Right atrium auricular region (tissue), 2 donors: ENCODE measurements around the gene TUBB1. TPM values are rescaled to one million over a fixed set of nuclear protein-coding genes. Genes with fewer than 3 reads are reported as not detected.

ENCODE experiments used
- DNase-seq: peaks from one replicate; pipeline ENCODE4 v3.0.0-alpha.2; 2019; ENCODE audit warnings: low spot score
- H3K27ac ChIP-seq, 2 donors: fragments of 200-600 bp; sonication (generic); 1 replicate in 1 of 2; 2 replicates in 1 of 2; pipeline ENCODE4 v1.5.1; 2016 to 2019
- H3K27me3 ChIP-seq, 2 donors: fragments of 200-600 bp; sonication (generic); one replicate each; pipeline versions ENCODE4 v1.5.1 to v1.6.0; 2017 to 2019
- H3K36me3 ChIP-seq: fragments of 200-600 bp; sonication (generic); one replicate; pipeline ENCODE4 v1.5.1; 2016
- H3K4me1 ChIP-seq, 2 donors: fragments of 200-600 bp; sonication (generic); one replicate each; pipeline versions ENCODE4 v1.5.1 to v1.6.0; 2017 to 2019
- H3K4me3 ChIP-seq, 2 donors: fragments of 200-600 bp; sonication (generic); 1 replicate in 1 of 2; 2 replicates in 1 of 2; pipeline ENCODE4 v1.5.1; 2017 to 2019; ENCODE audit warnings: mild to moderate bottlenecking in 1 of 2, moderate library complexity in 1 of 2
- H3K9me3 ChIP-seq, 2 donors: fragments of 200-600 bp; sonication (generic); one replicate each; pipeline ENCODE4 v1.5.1; 2019
- CTCF ChIP-seq, 2 donors: fragments of 200-600 bp; sonication (generic); IDR thresholded peaks; one replicate each; pipeline ENCODE4 v1.5.1; 2019; ENCODE audit warnings: antibody characterized with exemption in 2 of 2
- total RNA-seq, 2 donors: library from RNA; depleted of rRNA; stranded (reverse); fragments of >200 nt; gene quantifications; one replicate each; pipeline ENCODE4 v1.1.0, GENCODE V29; 2016

The TUBB1 gene
- total RNA-seq, 2 donors from 2014 or later: 0.19 to 0.35 TPM

GRCh38 chr20:59046862-59047261 is 27.6 kb downstream of the TUBB1 start:
- no peak for TF ChIP-seq CTCF (IDR thresholded peaks at IDR 0.05)
- H3K4me1 ChIP-seq: peaks cover 0 to 9% of the 10 kb centered on the region in 2 donors
- H3K36me3 ChIP-seq: no peaks in the 10 kb centered on the region
- no peaks in the 10 kb centered on the region for H3K27me3 ChIP-seq
- no peaks in the 10 kb centered on the region for H3K9me3 ChIP-seq
- no peak for DNase-seq
- H3K27ac ChIP-seq: no peak overlapping the region
- H3K4me3 ChIP-seq: no peak overlapping the region

- Histone ChIP-seq H3K27me3 (no peaks in the 10 kb centered on the region), H3K27ac (no peak overlapping the region), H3K4me1 (peaks cover 0 to 5% of the 10 kb centered on the region in 2 donors), H3K4me3 (no peak overlapping the region), H3K36me3 (no peaks in the 10 kb centered on the region), H3K9me3 (no peaks in the 10 kb centered on the region)
- DNase-seq: no peak
- TF ChIP-seq CTCF (IDR thresholded peaks at IDR 0.05): no peak
Observed at GRCh38 chr20:59047938-59048680, 28.9 kb downstream of the TUBB1 start.

GRCh38 chr20:59048681-59049030 is 29.4 kb downstream of the TUBB1 start:
- no peak overlapping the region for H3K4me3 ChIP-seq
- H3K27ac ChIP-seq: no peak overlapping the region
- no peaks in the 10 kb centered on the region for H3K9me3 ChIP-seq
- H3K4me1 ChIP-seq: no peaks in the 10 kb centered on the region
- H3K27me3 ChIP-seq: no peaks in the 10 kb centered on the region
- no peak for DNase-seq
- no peak for TF ChIP-seq CTCF (IDR thresholded peaks at IDR 0.05)
- no peaks in the 10 kb centered on the region for H3K36me3 ChIP-seq

- no peak for TF ChIP-seq CTCF (IDR thresholded peaks at IDR 0.05)
- H3K36me3 ChIP-seq: no peaks in the 10 kb centered on the region
- H3K9me3 ChIP-seq: no peaks in the 10 kb centered on the region
- H3K4me1 ChIP-seq: no peaks in the 10 kb centered on the region
- H3K27me3 ChIP-seq: no peaks in the 10 kb centered on the region
- DNase-seq: no peak
- H3K4me3 ChIP-seq: no peak overlapping the region
- H3K27ac ChIP-seq: no peak overlapping the region
Observed at GRCh38 chr20:59050437-59050836, 31.2 kb downstream of the TUBB1 start.

GRCh38 chr20:59051666-59052185 is 32.5 kb downstream of the TUBB1 start:
- H3K27ac ChIP-seq: no peak overlapping the region
- no peaks in the 10 kb centered on the region for H3K36me3 ChIP-seq
- peaks cover 0 to 5% of the 10 kb centered on the region in 2 donors for H3K9me3 ChIP-seq
- H3K4me1 ChIP-seq: no peaks in the 10 kb centered on the region
- DNase-seq: no peak
- no peaks in the 10 kb centered on the region for H3K27me3 ChIP-seq
- no peak for TF ChIP-seq CTCF (IDR thresholded peaks at IDR 0.05)
- no peak overlapping the region for H3K4me3 ChIP-seq

- Histone ChIP-seq H3K27me3 (no peaks in the 10 kb centered on the region), H3K27ac (no peak overlapping the region), H3K9me3 (peaks cover 0 to 12% of the 10 kb centered on the region in 2 donors), H3K4me3 (no peak overlapping the region), H3K36me3 (no peaks in the 10 kb centered on the region), H3K4me1 (no peaks in the 10 kb centered on the region)
- TF ChIP-seq CTCF (IDR thresholded peaks at IDR 0.05): peak in 1 of 2 donors; percentile 53
- DNase-seq: no peak
Observed at GRCh38 chr20:59055302-59055701, 36.1 kb downstream of the TUBB1 start.
